ENCODE measurements around the gene MINPP1. TPM values are rescaled to one million over a fixed set of nuclear protein-coding genes. Genes with fewer than 3 reads are reported as not detected.

The MINPP1 gene, protein sequence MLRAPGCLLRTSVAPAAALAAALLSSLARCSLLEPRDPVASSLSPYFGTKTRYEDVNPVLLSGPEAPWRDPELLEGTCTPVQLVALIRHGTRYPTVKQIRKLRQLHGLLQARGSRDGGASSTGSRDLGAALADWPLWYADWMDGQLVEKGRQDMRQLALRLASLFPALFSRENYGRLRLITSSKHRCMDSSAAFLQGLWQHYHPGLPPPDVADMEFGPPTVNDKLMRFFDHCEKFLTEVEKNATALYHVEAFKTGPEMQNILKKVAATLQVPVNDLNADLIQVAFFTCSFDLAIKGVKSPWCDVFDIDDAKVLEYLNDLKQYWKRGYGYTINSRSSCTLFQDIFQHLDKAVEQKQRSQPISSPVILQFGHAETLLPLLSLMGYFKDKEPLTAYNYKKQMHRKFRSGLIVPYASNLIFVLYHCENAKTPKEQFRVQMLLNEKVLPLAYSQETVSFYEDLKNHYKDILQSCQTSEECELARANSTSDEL
- 23.2 and 23.7 TPM in 2 replicates for polyA plus RNA-seq (2012; rRNA removed)
- 28.6 and 29.2 TPM in 2 replicates for polyA plus RNA-seq (2012; cell fraction: cytosol; rRNA removed)
- 19.3 and 21.9 TPM in 2 replicates for polyA plus RNA-seq (2012; cell fraction: nucleus; rRNA removed)

DNA sequence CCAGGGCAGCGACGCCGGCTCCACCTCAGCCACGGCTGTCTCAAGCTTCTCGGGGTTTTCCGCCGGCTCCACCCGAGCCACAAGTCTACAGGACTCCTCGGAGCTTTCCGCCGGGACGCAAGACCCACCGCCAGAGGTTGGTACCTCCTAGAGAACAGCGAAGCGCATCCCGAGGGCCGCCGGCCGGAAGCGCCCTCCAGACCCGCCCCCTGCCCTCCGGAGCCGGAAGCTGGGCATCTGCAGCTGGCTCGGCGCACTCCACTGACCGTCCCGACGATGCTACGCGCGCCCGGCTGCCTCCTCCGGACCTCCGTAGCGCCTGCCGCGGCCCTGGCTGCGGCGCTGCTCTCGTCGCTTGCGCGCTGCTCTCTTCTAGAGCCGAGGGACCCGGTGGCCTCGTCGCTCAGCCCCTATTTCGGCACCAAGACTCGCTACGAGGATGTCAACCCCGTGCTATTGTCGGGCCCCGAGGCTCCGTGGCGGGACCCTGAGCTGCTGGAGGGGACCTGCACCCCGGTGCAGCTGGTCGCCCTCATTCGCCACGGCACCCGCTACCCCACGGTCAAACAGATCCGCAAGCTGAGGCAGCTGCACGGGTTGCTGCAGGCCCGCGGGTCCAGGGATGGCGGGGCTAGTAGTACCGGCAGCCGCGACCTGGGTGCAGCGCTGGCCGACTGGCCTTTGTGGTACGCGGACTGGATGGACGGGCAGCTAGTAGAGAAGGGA is at the start of gene MINPP1:
MINPP1 (plus strand) TSS at position 254 of the 726 bp plus-strand sequence; CDS start at position 277, 23 bp downstream.
- WGBS (ENCODE audit: low lambda C conversion rate) = 5% methylated on average over 4 of the region's 74 CpGs
- ChIA-PET CTCF (interaction anchor here (0.5 to 1.7 kb wide), 5 partner anchors 9 to 1386 kb away, joined by 3 to 6 read pairs (median 4); partner anchors contain the start of gene ADIRF), POLR2A (interaction anchor here (0.6 to 1.1 kb wide), 4 partner anchors 14 to 1188 kb away, joined by 3 to 5 read pairs (median 4); partner anchors contain the start of gene ATAD1)
- TF ChIP-seq, protein P1, sequence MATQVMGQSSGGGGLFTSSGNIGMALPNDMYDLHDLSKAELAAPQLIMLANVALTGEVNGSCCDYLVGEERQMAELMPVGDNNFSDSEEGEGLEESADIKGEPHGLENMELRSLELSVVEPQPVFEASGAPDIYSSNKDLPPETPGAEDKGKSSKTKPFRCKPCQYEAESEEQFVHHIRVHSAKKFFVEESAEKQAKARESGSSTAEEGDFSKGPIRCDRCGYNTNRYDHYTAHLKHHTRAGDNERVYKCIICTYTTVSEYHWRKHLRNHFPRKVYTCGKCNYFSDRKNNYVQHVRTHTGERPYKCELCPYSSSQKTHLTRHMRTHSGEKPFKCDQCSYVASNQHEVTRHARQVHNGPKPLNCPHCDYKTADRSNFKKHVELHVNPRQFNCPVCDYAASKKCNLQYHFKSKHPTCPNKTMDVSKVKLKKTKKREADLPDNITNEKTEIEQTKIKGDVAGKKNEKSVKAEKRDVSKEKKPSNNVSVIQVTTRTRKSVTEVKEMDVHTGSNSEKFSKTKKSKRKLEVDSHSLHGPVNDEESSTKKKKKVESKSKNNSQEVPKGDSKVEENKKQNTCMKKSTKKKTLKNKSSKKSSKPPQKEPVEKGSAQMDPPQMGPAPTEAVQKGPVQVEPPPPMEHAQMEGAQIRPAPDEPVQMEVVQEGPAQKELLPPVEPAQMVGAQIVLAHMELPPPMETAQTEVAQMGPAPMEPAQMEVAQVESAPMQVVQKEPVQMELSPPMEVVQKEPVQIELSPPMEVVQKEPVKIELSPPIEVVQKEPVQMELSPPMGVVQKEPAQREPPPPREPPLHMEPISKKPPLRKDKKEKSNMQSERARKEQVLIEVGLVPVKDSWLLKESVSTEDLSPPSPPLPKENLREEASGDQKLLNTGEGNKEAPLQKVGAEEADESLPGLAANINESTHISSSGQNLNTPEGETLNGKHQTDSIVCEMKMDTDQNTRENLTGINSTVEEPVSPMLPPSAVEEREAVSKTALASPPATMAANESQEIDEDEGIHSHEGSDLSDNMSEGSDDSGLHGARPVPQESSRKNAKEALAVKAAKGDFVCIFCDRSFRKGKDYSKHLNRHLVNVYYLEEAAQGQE (IDR thresholded peaks at IDR 0.05; ENCODE audit: low read depth, low read length) = 0 out of 2 replicates have a peak, but pooled peaks have one; percentile 33
- TF ChIP-seq SMC3 (IDR thresholded peaks at IDR 0.05; ENCODE audit: low read depth, low read length) = no peak
- TF ChIP-seq MEF2A (IDR thresholded peaks at IDR 0.05; ENCODE audit: borderline replicate concordance, low read depth) = no peak
- TF ChIP-seq FOXM1 (IDR thresholded peaks at IDR 0.05; ENCODE audit: low read depth) = no peak
- peak; percentile 94 for TF ChIP-seq TAF1 (IDR thresholded peaks at IDR 0.05; ENCODE audit: borderline replicate concordance, low read depth, low read length)
- peak; percentile 68; the same call in 1 of the 2 replicates for TF ChIP-seq ELF1 (IDR thresholded peaks at IDR 0.05)
- peak; percentile 98 for TF ChIP-seq POLR2AphosphoS5 (IDR thresholded peaks at IDR 0.05; ENCODE audit: low read depth, low read length)
- no peak for TF ChIP-seq NFIC (IDR thresholded peaks at IDR 0.05; ENCODE audit: borderline replicate concordance)
- TF ChIP-seq RXRA (IDR thresholded peaks at IDR 0.05; ENCODE audit: borderline replicate concordance, low read depth) = no peak
- TF ChIP-seq, protein P2, sequence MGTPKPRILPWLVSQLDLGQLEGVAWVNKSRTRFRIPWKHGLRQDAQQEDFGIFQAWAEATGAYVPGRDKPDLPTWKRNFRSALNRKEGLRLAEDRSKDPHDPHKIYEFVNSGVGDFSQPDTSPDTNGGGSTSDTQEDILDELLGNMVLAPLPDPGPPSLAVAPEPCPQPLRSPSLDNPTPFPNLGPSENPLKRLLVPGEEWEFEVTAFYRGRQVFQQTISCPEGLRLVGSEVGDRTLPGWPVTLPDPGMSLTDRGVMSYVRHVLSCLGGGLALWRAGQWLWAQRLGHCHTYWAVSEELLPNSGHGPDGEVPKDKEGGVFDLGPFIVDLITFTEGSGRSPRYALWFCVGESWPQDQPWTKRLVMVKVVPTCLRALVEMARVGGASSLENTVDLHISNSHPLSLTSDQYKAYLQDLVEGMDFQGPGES (IDR thresholded peaks at IDR 0.05; ENCODE audit: low read depth, low read length) = no peak
- peak; percentile 43; the same call in 1 of the 2 replicates for TF ChIP-seq SIN3A (IDR thresholded peaks at IDR 0.05; ENCODE audit: borderline replicate concordance, low read depth, low read length)
- TF ChIP-seq EZH2phosphoT487 (IDR thresholded peaks at IDR 0.05; ENCODE audit: borderline replicate concordance, low read depth) = no peak
- peak; percentile 97 for TF ChIP-seq GABPA (IDR thresholded peaks at IDR 0.05; ENCODE audit: low read depth)
- 0 out of 2 replicates have a peak, but pooled peaks have one; percentile 43 for TF ChIP-seq YY1 (IDR thresholded peaks at IDR 0.05; ENCODE audit: low read depth)
- 0 out of 4 replicates have a peak, but pooled peaks of 1 of the 2 experiments have one; percentile 10 for TF ChIP-seq EP300 (IDR thresholded peaks at IDR 0.05; ENCODE audit: borderline replicate concordance in 1 of 2, low read depth in 1 of 2, low read length in 1 of 2)
- TF ChIP-seq JUND (IDR thresholded peaks at IDR 0.05) = no peak
- TF ChIP-seq, protein P3, sequence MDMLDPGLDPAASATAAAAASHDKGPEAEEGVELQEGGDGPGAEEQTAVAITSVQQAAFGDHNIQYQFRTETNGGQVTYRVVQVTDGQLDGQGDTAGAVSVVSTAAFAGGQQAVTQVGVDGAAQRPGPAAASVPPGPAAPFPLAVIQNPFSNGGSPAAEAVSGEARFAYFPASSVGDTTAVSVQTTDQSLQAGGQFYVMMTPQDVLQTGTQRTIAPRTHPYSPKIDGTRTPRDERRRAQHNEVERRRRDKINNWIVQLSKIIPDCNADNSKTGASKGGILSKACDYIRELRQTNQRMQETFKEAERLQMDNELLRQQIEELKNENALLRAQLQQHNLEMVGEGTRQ (IDR thresholded peaks at IDR 0.05; ENCODE audit: borderline replicate concordance, low read depth, low read length) = no peak
- TF ChIP-seq TEAD4 (IDR thresholded peaks at IDR 0.05; ENCODE audit: borderline replicate concordance, insufficient read depth) = no peak
- TF ChIP-seq NRF1 (IDR thresholded peaks at IDR 0.05; ENCODE audit: low read depth, low read length) = no peak
- peak; percentile 50 for TF ChIP-seq MXI1 (IDR thresholded peaks at IDR 0.05; ENCODE audit: low read depth, low read length)
- TF ChIP-seq RCOR1 (IDR thresholded peaks at IDR 0.05; ENCODE audit: low read length) = 0 out of 2 replicates have a peak, but pooled peaks have one; percentile 9
- TF ChIP-seq RFX5 (IDR thresholded peaks at IDR 0.05; ENCODE audit: low read length) = no peak
- TF ChIP-seq FOXJ3 (CRISPR knock-in tag; IDR thresholded peaks at IDR 0.05) = no peak

More for the DNA sequence above, at the start of gene MINPP1:
- H3K36me3 ChIP-seq (replicated peaks in 1 of 2; ENCODE audit: control insufficient read depth in 1 of 2, insufficient read depth in 2 of 2, low read length in 1 of 2) = peaks cover 20 to 22% of the 10 kb centered on the region in 2 experiments
- H3K4me3 ChIP-seq (ENCODE audit: low read depth in 2 of 2, low read length in 1 of 2) = peak within 1 kb of the TSS; percentile 93 to 100
- H3F3A ChIP-seq (replicated peaks; ENCODE audit: insufficient read depth) = no peaks in the 10 kb centered on the region
- H3K27ac ChIP-seq (ENCODE audit: low read depth in 2 of 2, low read length in 1 of 2) = peak within 1 kb of the TSS; percentile 82 to 92
- H3K4me2 ChIP-seq = peak within 1 kb of the TSS; percentile 91
- no peaks in the 10 kb centered on the region for H3K9me3 ChIP-seq
- peaks cover 0 to 18% of the 10 kb centered on the region in 2 experiments; a peak in 3 of 4 replicates for H3K4me1 ChIP-seq (ENCODE audit: control insufficient read depth in 1 of 2, insufficient read depth in 2 of 2, low read depth in 1 of 2, low read length in 1 of 2)
- H3K9ac ChIP-seq = peak within 1 kb of the TSS; percentile 77
- no peaks in the 10 kb centered on the region for H3K9me2 ChIP-seq
- H2AFZ ChIP-seq (ENCODE audit: low read depth) = peak within 1 kb of the TSS; percentile 83
- peaks cover 17% of the 10 kb centered on the region; the same call in 1 of the 2 replicates for H4K20me1 ChIP-seq (ENCODE audit: insufficient read depth)
- peaks cover 46% of the 10 kb centered on the region for H3K79me2 ChIP-seq (ENCODE audit: insufficient read depth)
- H3K27me3 ChIP-seq (ENCODE audit: insufficient read depth) = no peaks in the 10 kb centered on the region
- peak; percentile 95 for DNase-seq

Measured in SK-N-SH (cell line).